GM12801 (cell line): Measurements from ENCODE around the gene MAPKBP1.

Source experiments
- TF ChIP-seq, protein P1 (sequence below): IDR thresholded peaks from one replicate; pipeline ENCODE4 v1.5.1; 2011; ENCODE audit warnings: control low read depth; ENCODE audit not compliant: insufficient read length; ENCODE audit errors: extremely low read depth

MAPKBP1 gene

DNA sequence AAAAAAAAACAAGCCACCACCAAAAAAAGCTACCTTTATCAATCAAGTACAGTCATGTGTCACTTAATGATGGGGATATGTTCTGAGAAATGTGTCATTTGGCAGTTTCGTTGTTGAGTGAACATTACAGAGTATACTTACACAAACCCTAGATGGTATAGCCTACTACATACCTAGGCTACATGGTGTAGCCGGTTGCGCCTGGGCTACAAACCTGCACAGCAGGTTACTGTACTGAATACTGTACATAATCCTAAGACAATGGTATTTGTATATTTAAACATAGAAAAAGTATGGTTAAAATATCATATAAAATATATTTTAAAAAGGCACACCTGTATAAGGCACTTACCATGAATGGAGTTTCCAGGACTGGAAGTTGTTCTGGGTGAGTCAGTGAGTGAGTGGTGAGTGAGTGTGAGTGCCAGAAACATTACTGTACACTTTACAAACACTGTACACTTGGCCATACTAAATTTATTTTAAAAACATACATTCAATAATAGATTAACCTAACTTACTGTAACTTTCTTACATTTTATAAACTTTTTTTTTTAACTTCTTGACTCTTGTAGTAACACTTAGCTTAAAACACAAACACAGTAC, 27.7 kb downstream of the MAPKBP1 start:
- TF ChIP-seq, protein P1, sequence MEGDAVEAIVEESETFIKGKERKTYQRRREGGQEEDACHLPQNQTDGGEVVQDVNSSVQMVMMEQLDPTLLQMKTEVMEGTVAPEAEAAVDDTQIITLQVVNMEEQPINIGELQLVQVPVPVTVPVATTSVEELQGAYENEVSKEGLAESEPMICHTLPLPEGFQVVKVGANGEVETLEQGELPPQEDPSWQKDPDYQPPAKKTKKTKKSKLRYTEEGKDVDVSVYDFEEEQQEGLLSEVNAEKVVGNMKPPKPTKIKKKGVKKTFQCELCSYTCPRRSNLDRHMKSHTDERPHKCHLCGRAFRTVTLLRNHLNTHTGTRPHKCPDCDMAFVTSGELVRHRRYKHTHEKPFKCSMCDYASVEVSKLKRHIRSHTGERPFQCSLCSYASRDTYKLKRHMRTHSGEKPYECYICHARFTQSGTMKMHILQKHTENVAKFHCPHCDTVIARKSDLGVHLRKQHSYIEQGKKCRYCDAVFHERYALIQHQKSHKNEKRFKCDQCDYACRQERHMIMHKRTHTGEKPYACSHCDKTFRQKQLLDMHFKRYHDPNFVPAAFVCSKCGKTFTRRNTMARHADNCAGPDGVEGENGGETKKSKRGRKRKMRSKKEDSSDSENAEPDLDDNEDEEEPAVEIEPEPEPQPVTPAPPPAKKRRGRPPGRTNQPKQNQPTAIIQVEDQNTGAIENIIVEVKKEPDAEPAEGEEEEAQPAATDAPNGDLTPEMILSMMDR: no peak

DNA sequence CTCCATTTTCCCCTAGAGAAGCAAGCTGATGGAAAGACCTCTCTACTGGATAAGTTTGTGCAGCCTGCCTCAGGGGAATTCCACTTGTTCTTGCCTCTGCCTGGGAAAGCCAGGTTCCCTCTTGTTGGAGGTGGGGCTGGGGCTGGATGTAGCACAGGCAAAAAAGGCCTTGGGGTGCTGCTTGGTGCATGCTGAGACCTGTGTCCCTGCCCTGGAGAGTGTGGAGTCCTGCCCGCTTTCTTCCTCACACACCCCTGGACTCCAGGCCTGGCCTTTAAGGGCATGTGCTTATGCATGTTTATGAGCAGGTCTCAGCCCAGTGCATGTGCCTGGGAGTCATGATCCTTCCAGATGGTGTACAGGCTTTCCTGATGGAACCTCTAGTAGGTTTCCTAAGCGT, 30.1 kb downstream of the MAPKBP1 start:
- TF ChIP-seq, protein P1: no peak

DNA sequence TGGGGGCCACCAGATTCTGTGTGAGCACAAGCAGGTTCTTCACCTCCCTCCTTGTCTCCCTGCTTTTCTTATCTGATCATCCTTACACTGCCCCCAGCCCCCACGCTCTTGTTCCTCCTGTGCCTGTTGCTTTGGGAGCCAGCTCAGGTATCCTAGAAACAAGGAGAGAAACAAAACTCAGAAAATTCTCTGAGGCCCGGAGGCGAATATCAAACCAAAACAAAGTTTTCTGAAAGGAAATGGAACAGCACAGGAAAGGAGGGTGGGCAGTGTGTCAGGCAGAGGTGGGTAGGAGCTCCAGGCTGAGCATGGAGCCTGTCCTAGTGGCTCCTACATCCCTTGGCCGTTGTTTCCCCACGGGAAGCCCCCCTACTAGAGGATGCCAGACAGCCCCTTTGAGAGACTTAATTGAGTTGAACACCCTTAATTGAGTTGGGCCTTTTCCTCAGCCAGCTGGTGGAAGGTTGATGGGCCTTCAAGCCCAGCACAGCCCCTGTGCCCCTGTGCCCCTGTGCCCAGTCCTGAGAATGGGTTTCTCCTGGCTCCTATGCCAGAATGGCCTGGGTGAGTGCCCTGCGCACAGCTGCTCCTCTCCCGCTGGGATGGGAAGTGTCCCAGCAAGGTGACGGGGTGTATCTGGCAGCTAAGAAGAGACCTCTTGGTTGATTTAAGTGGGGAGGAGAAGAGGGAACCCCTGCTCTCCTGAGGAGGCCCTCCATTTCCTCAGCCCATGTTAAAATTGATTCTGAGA, 30.8 kb downstream of the MAPKBP1 start:
- TF ChIP-seq, protein P1: no peak

DNA sequence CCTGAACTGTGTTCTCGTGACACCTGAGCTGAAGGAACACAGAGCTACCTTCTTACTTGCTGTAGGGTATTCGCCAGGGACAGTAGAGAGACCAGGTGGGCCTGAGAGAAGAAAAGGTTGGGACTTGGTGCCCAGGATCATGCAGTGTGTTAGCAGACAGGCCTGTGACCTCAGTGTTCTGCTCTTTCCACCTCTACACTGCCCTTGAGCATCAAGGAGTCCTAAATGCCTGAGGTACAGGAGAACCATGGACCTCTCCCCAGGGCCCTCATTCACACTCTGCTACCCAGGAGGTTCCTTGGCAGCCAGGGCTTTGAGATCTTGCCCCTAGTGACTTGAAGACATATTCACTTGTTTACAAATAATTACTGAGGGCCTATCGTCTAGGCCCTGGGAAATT, 31.4 kb downstream of the MAPKBP1 start:
- TF ChIP-seq, protein P1: no peak

DNA sequence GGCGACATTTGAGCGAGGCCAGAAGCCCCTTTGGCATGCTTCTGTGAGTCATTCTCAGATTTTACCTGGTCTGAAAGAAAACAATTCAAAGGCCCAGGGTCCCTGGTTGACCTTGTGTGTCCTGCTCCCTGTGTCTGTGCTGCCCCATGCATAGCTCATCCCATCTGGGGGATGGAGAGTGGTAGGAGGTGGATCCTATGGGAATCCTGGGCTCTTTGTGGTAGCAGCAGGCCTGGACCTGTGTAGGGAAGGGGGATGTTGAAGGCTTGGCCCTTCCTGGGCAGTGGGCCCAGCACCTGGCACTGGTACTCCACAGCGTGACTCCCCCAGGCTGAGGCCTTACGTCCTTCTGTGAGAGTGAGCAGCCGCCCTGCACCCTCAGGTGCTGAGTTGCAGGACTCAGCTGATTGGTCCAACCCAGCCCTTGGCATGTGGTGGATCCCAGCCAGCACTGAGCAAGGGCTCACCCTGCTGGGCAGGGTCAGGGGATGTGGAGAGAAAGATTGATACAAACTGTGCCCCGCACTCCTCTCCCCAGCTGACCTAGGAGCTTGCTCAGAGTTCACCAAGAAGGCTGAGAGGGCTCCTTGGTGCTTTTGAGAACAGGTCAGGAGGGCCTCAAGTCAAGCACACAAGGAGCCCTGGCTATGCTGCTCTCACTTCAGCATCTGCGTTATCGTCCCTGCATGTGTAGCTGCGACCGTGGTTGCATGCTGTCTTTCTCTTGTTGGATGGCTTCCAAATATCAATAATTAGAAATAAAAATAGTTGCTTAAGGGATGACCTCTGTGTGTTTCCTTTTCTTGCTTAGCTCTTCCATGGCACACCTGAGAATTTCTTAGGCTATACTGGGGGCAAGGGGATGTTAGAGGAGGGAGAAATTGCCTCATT, 32.3 kb downstream of the MAPKBP1 start:
- TF ChIP-seq, protein P1: no peak

DNA sequence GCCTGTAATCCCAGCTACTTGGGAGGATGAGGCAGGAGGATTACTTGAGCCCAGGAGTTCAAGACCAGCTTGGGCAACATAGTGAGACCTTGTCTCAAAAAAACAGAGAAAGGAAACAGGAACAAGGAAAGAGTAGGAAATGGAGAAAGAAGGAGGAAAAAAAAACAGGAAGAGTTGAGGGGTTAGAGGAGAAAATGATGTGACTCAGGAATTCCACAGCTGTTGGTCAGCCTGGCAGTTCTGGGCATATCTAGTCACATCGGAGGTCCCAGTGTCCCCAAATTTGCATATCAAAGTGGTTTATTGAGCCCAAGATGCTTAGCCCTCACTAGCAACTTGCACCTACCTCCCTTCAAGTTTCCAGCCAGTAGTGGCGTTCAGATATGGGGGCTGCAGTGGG, 34.8 kb downstream of the MAPKBP1 start:
- TF ChIP-seq, protein P1: no peak

DNA sequence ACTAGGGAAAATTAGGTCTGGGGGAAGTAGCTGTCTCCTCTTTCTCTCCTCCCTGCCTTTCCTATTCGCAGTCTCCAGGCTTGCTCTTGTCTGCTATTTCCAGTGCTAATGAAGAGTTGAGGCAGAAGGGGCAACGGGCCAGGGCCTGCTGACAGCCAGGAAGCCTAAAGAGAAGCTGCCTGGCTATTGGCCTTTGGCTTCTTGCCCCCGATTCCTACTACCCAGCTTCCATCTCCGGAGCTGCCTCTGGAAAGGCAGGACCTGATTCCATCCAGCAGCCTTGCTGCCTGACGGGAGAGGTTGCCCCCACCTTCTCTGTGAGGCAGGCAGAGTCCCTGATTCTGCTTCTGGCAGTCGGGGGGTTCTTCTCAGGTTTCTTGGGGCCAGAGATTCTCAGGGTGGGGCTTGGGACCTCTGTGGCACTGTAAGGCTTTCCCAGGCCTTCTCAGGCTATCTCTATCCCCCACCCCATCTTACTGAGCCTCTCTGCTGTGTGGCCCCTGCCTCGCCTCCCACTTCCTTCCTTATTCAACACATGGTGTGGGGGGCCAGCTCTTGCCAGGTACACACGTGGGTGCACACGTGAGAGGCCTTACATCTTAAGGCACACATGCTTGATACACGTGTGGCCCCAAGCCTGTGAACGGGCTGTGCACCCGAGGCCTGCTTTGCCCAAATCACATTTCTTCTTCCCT, 35.4 kb downstream of the MAPKBP1 start:
- TF ChIP-seq, protein P1: no peak
